Measurements from ENCODE around the gene LIN52. TPM values are rescaled to one million over a fixed set of nuclear protein-coding genes. Genes with fewer than 3 reads are reported as not detected.

Gene LIN52
- total and polyA plus RNA-seq, 2 of the 8 experiments (the other 6 are each of a cell fraction or from before 2014, with no cell fraction given): 6.8 to 11.6 TPM

DNA sequence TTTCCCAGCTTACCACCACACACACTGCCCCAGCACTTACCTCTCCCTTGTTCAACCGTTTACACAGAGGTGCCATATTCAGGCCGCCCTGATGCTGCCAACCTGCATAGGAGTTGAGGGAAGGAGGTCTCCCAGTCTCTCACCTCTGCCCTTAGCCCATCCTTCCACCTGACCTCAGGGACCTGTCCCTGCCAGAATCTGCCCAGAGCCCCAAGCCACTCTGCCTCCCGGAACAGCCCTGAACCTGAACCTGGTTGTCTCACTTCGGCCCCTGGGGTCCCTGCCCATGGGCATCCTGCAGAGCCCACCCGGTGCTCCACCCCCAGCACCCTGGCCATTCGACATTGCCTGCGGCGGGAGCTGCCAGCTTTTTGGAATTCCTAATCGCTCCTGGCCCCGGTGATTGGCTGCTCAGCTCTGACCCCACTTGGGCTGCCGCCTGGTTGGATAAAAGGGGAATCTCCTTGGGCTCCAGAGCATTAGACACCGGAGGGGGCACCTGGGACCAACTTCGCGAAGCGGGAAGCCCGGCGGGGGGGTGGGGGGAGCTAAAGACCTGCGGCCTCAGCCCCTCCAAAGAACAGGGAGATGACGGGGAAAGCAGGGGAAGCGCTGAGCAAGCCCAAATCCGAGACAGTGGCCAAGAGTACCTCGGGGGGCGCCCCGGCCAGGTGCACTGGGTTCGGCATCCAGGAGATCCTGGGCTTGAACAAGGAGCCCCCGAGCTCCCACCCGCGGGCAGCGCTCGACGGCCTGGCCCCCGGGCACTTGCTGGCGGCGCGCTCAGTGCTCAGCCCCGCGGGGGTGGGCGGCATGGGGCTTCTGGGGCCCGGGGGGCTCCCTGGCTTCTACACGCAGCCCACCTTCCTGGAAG, 154.5 kb downstream of the LIN52 start, which contains the start of gene VSX2:
Gene VSX2 (plus strand): TSS at position 476 of the 874 bp plus-strand sequence. CDS start 113 bp downstream, at position 589.
- H2BK12ac ChIP-seq (ENCODE audit: low read depth, low read length): 0 out of 2 replicates have a peak within 1 kb of the TSS, but pooled peaks have one; percentile 50
- WGBS, 2 experiments (ENCODE audit: extremely low coverage in 1 of 2, insufficient coverage in 1 of 2, insufficient read length in 1 of 2, insufficient replicate concordance in 2 of 2, low coverage in 1 of 2, low lambda C conversion rate in 2 of 2, missing lambda C conversion rate in 1 of 2): 13% methylated on average over 23 of the region's 40 CpGs; no CpG with 5 or more reads in 1 of the 2 experiments
- peak within 1 kb of the TSS; percentile 12 to 55 (median 38) for H3K4me3 ChIP-seq (ENCODE audit: extremely low read depth in 1 of 4, insufficient read depth in 2 of 4, low read depth in 3 of 4, low read length in 4 of 4)
- no peak within 1 kb of the TSS for H4K8ac ChIP-seq (ENCODE audit: extremely low read depth, insufficient read depth, low read length)
- peak within 1 kb of the TSS; percentile 24; the same call in 1 of the 2 replicates for H2BK5ac ChIP-seq (ENCODE audit: low read depth, low read length)
- H3K9me3 ChIP-seq (ENCODE audit: insufficient read depth in 2 of 2, low read depth in 1 of 2, low read length in 1 of 2): no peaks in the 10 kb centered on the region
- peaks cover 59 to 73% (median 70%) of the 10 kb centered on the region in 4 experiments for H3K27me3 ChIP-seq (replicated peaks in 1 of 4; ENCODE audit: control insufficient read depth in 3 of 4, extremely low read depth in 1 of 4, insufficient read depth in 3 of 4, low read length in 3 of 4)
- H3K79me1 ChIP-seq (ENCODE audit: low read depth, low read length): no peaks in the 10 kb centered on the region
- DNase-seq (ENCODE audit: low read depth in 1 of 2, low spot score in 2 of 2): peak in 1 of 2 experiments; percentile 74
- H3K9ac ChIP-seq (replicated peaks in 1 of 4; ENCODE audit: extremely low read depth in 1 of 4, low read depth in 3 of 4, low read length in 3 of 4): no peak within 1 kb of the TSS
- H2BK20ac ChIP-seq (ENCODE audit: low read length): no peak within 1 kb of the TSS
- no peak within 1 kb of the TSS for H3K56ac ChIP-seq (replicated peaks; ENCODE audit: insufficient read length, low read depth, low read length)
- H4K91ac ChIP-seq (replicated peaks; ENCODE audit: insufficient read length, low read length): no peak within 1 kb of the TSS
- ChIA-PET CTCF (ENCODE audit: partially characterized antibody) (interaction anchor here (0.8 to 16.5 kb wide), 10 partner anchors 9 to 229 kb away, joined by 3 to 127 read pairs (median 8); no protein-coding TSS in a partner anchor), POLR2A (ENCODE audit: partially characterized antibody) (interaction anchor here (1.0 to 2.0 kb wide), 2 partner anchors 9 to 42 kb away, joined by 3 to 8 read pairs; no protein-coding TSS in a partner anchor)
- H2BK15ac ChIP-seq (ENCODE audit: low read length): peak within 1 kb of the TSS; percentile 6; the same call in 1 of the 2 replicates
- H2AK5ac ChIP-seq (ENCODE audit: low read depth, low read length): no peak within 1 kb of the TSS
- TF ChIP-seq SIX5 (IDR thresholded peaks at IDR 0.05; ENCODE audit: low read depth, low read length): no peak
- no peak for TF ChIP-seq TEAD4 (IDR thresholded peaks at IDR 0.05; ENCODE audit: low read depth, low read length)
- TF ChIP-seq TBP (IDR thresholded peaks at IDR 0.05; ENCODE audit: low read depth, low read length): no peak
- TF ChIP-seq JUN (IDR thresholded peaks at IDR 0.05; ENCODE audit: low read depth, low read length): no peak
- TF ChIP-seq ASH2L (IDR thresholded peaks at IDR 0.05; ENCODE audit: low read length): no peak
- no peak for TF ChIP-seq RXRA (IDR thresholded peaks at IDR 0.05; ENCODE audit: insufficient read depth, low read depth, low read length)
- no peak for TF ChIP-seq ZNF274 (IDR thresholded peaks at IDR 0.05; ENCODE audit: borderline replicate concordance, extremely low read depth, low read length)
- H4K20me1 ChIP-seq (replicated peaks in 1 of 2; ENCODE audit: control insufficient read depth in 1 of 2, insufficient read depth in 2 of 2, low read length in 2 of 2): peaks cover 0 to 2% of the 10 kb centered on the region in 2 experiments
- no peak within 1 kb of the TSS for H4K5ac ChIP-seq (ENCODE audit: insufficient read length, low read depth, low read length)
- FAIRE-seq: no peak
- no peak within 1 kb of the TSS for H3K27ac ChIP-seq (ENCODE audit: low read depth, low read length)
- H3K4me2 ChIP-seq (ENCODE audit: insufficient read depth in 1 of 2, low read depth in 2 of 2, low read length in 2 of 2): peak within 1 kb of the TSS; percentile 65 to 88
- H3K23me2 ChIP-seq (ENCODE audit: low read depth, low read length): peaks cover 19% of the 10 kb centered on the region; the same call in 1 of the 2 replicates
- H2AFZ ChIP-seq (ENCODE audit: low read length): peak within 1 kb of the TSS; percentile 41; the same call in 1 of the 2 replicates
- H3K14ac ChIP-seq (ENCODE audit: insufficient read length): no peak within 1 kb of the TSS
- no peak within 1 kb of the TSS; the same call in 1 of the 2 replicates for H3K18ac ChIP-seq (ENCODE audit: extremely low read depth, low read length)
- no peak within 1 kb of the TSS for H2BK120ac ChIP-seq (replicated peaks; ENCODE audit: low read depth, low read length)
- peaks cover 0 to 13% (median 0%) of the 10 kb centered on the region in 4 experiments; a peak in 1 of 8 replicates for H3K36me3 ChIP-seq (ENCODE audit: control insufficient read depth in 2 of 4, insufficient read depth in 4 of 4, low read length in 3 of 4)
- H3K79me2 ChIP-seq (ENCODE audit: control insufficient read depth in 1 of 2, insufficient read depth in 2 of 2, low read length in 2 of 2): no peaks in the 10 kb centered on the region
- no peak within 1 kb of the TSS for H3K4ac ChIP-seq (replicated peaks; ENCODE audit: insufficient read length, low read depth, low read length)
- no peak within 1 kb of the TSS for H3K23ac ChIP-seq (ENCODE audit: insufficient read length)
- peaks cover 2 to 35% (median 15%) of the 10 kb centered on the region in 4 experiments for H3K4me1 ChIP-seq (replicated peaks in 1 of 4; ENCODE audit: control insufficient read depth in 3 of 4, insufficient read depth in 4 of 4, low read length in 3 of 4)

All from H1 (cell line).